Astrocyte (in vitro differentiated cells and primary cell): ENCODE measurements around the gene AUP1. TPM values are rescaled to one million over a fixed set of nuclear protein-coding genes. Genes with fewer than 3 reads are reported as not detected.
A peak's percentile ranks its signal among the peaks of the same experiment; 100 is the strongest.

Experiments used
- DNase-seq: peaks from one replicate; pipeline ENCODE4 v3.0.0-alpha.2; 2010; ENCODE audit warnings: low read depth
- FAIRE-seq: peaks from 2 replicates; lab custom pipeline; 2011; peaks lifted over from hg19 to GRCh38; lab: Jason Lieb, UNC
- H2AFZ ChIP-seq: 2 replicates; pipeline ENCODE4 v1.6.0; 2012; ENCODE audit warnings: low read depth, low read length, inconsistent platforms
- H3K27ac ChIP-seq: 2 replicates; pipeline ENCODE4 v1.5.1; 2011; ENCODE audit warnings: low read depth, low read length, inconsistent platforms
- H3K27me3 ChIP-seq: 2 replicates; pipeline ENCODE4 v1.6.0; 2011; ENCODE audit warnings: low read length, inconsistent platforms; ENCODE audit not compliant: insufficient read depth
- H3K36me3 ChIP-seq: 2 replicates; pipeline ENCODE4 v1.5.1; 2011; ENCODE audit warnings: low read length, inconsistent platforms; ENCODE audit not compliant: insufficient read depth
- H3K4me1 ChIP-seq: 2 replicates; pipeline ENCODE4 v1.5.1; 2011; ENCODE audit warnings: low read length, inconsistent platforms; ENCODE audit not compliant: insufficient read depth
- H3K4me2 ChIP-seq: 2 replicates; pipeline ENCODE4 v1.6.0; 2012; ENCODE audit warnings: low read length, inconsistent platforms
- H3K4me3 ChIP-seq: 2 replicates; pipeline ENCODE4 v1.5.1; 2011; ENCODE audit warnings: low read depth, mild to moderate bottlenecking, low read length, inconsistent platforms; ENCODE audit not compliant: insufficient read depth
- H3K79me2 ChIP-seq: 2 replicates; pipeline ENCODE4 v1.6.0; 2012; ENCODE audit warnings: mild to moderate bottlenecking, low read length, inconsistent platforms; ENCODE audit not compliant: insufficient read depth
- H3K9ac ChIP-seq: 2 replicates; pipeline ENCODE4 v1.6.0; 2012; ENCODE audit warnings: mild to moderate bottlenecking, low read length, inconsistent platforms
- H3K9me3 ChIP-seq: 2 replicates; pipeline ENCODE4 v1.5.1; 2012; ENCODE audit warnings: low read depth, mild to moderate bottlenecking, low read length, inconsistent platforms; ENCODE audit not compliant: insufficient read depth
- H4K20me1 ChIP-seq: 2 replicates; pipeline ENCODE4 v1.6.0; 2012; ENCODE audit warnings: low read length, inconsistent platforms; ENCODE audit not compliant: insufficient read depth
- H3K27ac Mint-ChIP-seq: one replicate; pipeline ENCODE4 v1.8.0; 2021; ENCODE audit warnings: mild to moderate bottlenecking, mixed read lengths; ENCODE audit not compliant: unreplicated experiment
- H3K27me3 Mint-ChIP-seq: one replicate; pipeline ENCODE4 v1.8.0; 2021; ENCODE audit warnings: low read depth, mixed read lengths; ENCODE audit not compliant: unreplicated experiment
- H3K36me3 Mint-ChIP-seq: one replicate; pipeline ENCODE4 v1.8.0; 2021; ENCODE audit warnings: low read depth, mixed read lengths; ENCODE audit not compliant: unreplicated experiment
- H3K4me1 Mint-ChIP-seq: one replicate; pipeline ENCODE4 v1.8.0; 2021; ENCODE audit warnings: low read depth, mixed read lengths; ENCODE audit not compliant: unreplicated experiment
- H3K4me3 Mint-ChIP-seq: one replicate; pipeline ENCODE4 v1.8.0; 2021; ENCODE audit warnings: mild to moderate bottlenecking, moderate library complexity, mixed read lengths; ENCODE audit not compliant: unreplicated experiment
- H3K9me3 Mint-ChIP-seq: one replicate; pipeline ENCODE4 v1.8.0; 2021; ENCODE audit warnings: mild to moderate bottlenecking, mixed read lengths; ENCODE audit not compliant: unreplicated experiment
- CTCF ChIP-seq: IDR thresholded peaks from 2 replicates; pipeline ENCODE4 v1.5.1; 2011; ENCODE audit warnings: low read depth, mild to moderate bottlenecking, inconsistent platforms, low read length, moderate library complexity; ENCODE audit not compliant: insufficient read depth
- EZH2 ChIP-seq: IDR thresholded peaks from 2 replicates; pipeline ENCODE4 v1.6.1; 2012; ENCODE audit warnings: mild to moderate bottlenecking, low read length, inconsistent platforms; ENCODE audit not compliant: insufficient read depth
- total RNA-seq: library from RNA; stranded (reverse); gene quantifications from 2 replicates; pipeline ENCODE4 v1.2.1, GENCODE V29; 2021

AUP1 gene
- total RNA-seq, 1 donor from 2014 or later = 82.5 TPM

- no peak overlapping the region for H3K4me2 ChIP-seq
- no peak overlapping the region for H3K4me3 ChIP-seq
- peaks cover 44% of the 10 kb centered on the region for H3K27me3 Mint-ChIP-seq
- H3K36me3 Mint-ChIP-seq = peaks cover 30% of the 10 kb centered on the region
- DNase-seq (no peak), FAIRE-seq (no peak)
- H3K4me1 Mint-ChIP-seq = peaks cover 14% of the 10 kb centered on the region
- H3K27ac ChIP-seq = no peak overlapping the region
- H3K27ac Mint-ChIP-seq = no peak overlapping the region
- H3K9ac ChIP-seq = no peak overlapping the region
- H3K79me2 ChIP-seq = no peaks in the 10 kb centered on the region
- H3K9me3 Mint-ChIP-seq = no peaks in the 10 kb centered on the region
- TF ChIP-seq EZH2 (no peak), CTCF (no peak)
- H4K20me1 ChIP-seq = no peaks in the 10 kb centered on the region
- H3K9me3 ChIP-seq = no peaks in the 10 kb centered on the region
- peaks cover 32% of the 10 kb centered on the region for H3K27me3 ChIP-seq
- peaks cover 18% of the 10 kb centered on the region for H3K4me1 ChIP-seq
- peaks cover 6% of the 10 kb centered on the region for H3K36me3 ChIP-seq
- no peak overlapping the region for H2AFZ ChIP-seq
- H3K4me3 Mint-ChIP-seq = no peak overlapping the region
Observed at GRCh38 chr2:74495440-74495839, 34.1 kb downstream of the AUP1 start.

- no peak for DNase-seq
- peaks cover 16% of the 10 kb centered on the region for H3K4me1 ChIP-seq
- no peak overlapping the region for H3K9ac ChIP-seq
- Mint-ChIP-seq H3K27ac (no peak overlapping the region), H3K4me1 (peaks cover 15% of the 10 kb centered on the region), H3K4me3 (peak overlapping the region; percentile 6), H3K9me3 (no peaks in the 10 kb centered on the region), H3K27me3 (peaks cover 30% of the 10 kb centered on the region), H3K36me3 (peaks cover 38% of the 10 kb centered on the region)
- H3K27me3 ChIP-seq = peaks cover 17% of the 10 kb centered on the region
- peaks cover 7% of the 10 kb centered on the region for H4K20me1 ChIP-seq
- no peak overlapping the region for H2AFZ ChIP-seq
- H3K27ac ChIP-seq = no peak overlapping the region
- no peak for FAIRE-seq
- H3K9me3 ChIP-seq = no peaks in the 10 kb centered on the region
- H3K4me3 ChIP-seq = no peak overlapping the region
- peaks cover 6% of the 10 kb centered on the region for H3K36me3 ChIP-seq
- H3K79me2 ChIP-seq = no peaks in the 10 kb centered on the region
- TF ChIP-seq CTCF (no peak), EZH2 (no peak)
- no peak overlapping the region for H3K4me2 ChIP-seq
Observed at GRCh38 chr2:74493546-74493945, 36.0 kb downstream of the AUP1 start.

- H3K36me3 ChIP-seq = peaks cover 6% of the 10 kb centered on the region
- peaks cover under 1% of the 10 kb centered on the region for H3K27me3 ChIP-seq
- Mint-ChIP-seq H3K36me3 (peaks cover 38% of the 10 kb centered on the region), H3K4me3 (no peak overlapping the region), H3K27ac (peak overlapping the region; percentile 58), H3K27me3 (peaks cover 15% of the 10 kb centered on the region), H3K9me3 (no peaks in the 10 kb centered on the region), H3K4me1 (peaks cover 9% of the 10 kb centered on the region)
- H3K79me2 ChIP-seq = no peaks in the 10 kb centered on the region
- no peak for FAIRE-seq
- H3K27ac ChIP-seq = no peak overlapping the region
- H3K4me3 ChIP-seq = no peak overlapping the region
- TF ChIP-seq EZH2 = no peak
- TF ChIP-seq CTCF = no peak
- peaks cover 4% of the 10 kb centered on the region for H3K4me1 ChIP-seq
- H3K9me3 ChIP-seq = no peaks in the 10 kb centered on the region
- no peak overlapping the region for H3K9ac ChIP-seq
- no peak overlapping the region for H3K4me2 ChIP-seq
- no peak overlapping the region for H2AFZ ChIP-seq
- H4K20me1 ChIP-seq = peaks cover 7% of the 10 kb centered on the region
- no peak for DNase-seq
Observed at GRCh38 chr2:74491648-74492544, 37.6 kb downstream of the AUP1 start.
